Measurements from ENCODE around the gene ARHGAP10.
A peak's percentile ranks its signal among the peaks of the same experiment; 100 is the strongest.
"Not testable (repeated sequence)": the region's sequence is repeated elsewhere in the genome, so short reads cannot be mapped to it uniquely, and the experiment has no call there.

ARHGAP10 gene

GRCh38 chr4:147855571-147856009 is 123.7 kb downstream of the ARHGAP10 start:
- DNase-seq, result no peak

- no peak for DNase-seq
These were observed 129.1 kb downstream of the ARHGAP10 start for GRCh38 chr4:147860960-147861359.

- no peak for DNase-seq
These were observed 130.3 kb downstream of the ARHGAP10 start for GRCh38 chr4:147862043-147862692.

- DNase-seq, result peak; percentile 8
These were observed 131.3 kb downstream of the ARHGAP10 start for GRCh38 chr4:147863111-147863747.

- DNase-seq, result no peak
These were observed 132.1 kb downstream of the ARHGAP10 start for GRCh38 chr4:147863808-147864472.

DNA sequence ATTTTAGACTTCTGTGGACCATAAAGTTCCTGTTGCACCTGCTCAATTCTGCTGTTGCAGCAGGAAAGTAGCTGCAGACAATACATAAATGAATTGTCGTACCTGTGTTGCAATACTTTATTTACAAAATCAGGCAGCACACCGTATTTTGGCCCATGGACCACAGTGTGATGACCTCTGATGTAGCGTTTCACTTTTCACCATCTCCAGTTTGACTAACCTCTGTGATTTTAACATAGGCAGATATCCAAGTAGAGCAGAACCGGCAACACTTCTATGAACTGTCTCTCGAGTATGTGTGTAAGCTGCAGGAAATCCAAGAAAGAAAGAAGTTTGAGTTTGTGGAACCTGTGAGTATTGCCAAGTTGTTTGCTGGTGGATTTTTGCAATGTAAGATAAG is 132.7 kb downstream of the ARHGAP10 start:
- no peak for DNase-seq

- no peak for DNase-seq
These were observed 134.0 kb downstream of the ARHGAP10 start for GRCh38 chr4:147865926-147866325.

DNA sequence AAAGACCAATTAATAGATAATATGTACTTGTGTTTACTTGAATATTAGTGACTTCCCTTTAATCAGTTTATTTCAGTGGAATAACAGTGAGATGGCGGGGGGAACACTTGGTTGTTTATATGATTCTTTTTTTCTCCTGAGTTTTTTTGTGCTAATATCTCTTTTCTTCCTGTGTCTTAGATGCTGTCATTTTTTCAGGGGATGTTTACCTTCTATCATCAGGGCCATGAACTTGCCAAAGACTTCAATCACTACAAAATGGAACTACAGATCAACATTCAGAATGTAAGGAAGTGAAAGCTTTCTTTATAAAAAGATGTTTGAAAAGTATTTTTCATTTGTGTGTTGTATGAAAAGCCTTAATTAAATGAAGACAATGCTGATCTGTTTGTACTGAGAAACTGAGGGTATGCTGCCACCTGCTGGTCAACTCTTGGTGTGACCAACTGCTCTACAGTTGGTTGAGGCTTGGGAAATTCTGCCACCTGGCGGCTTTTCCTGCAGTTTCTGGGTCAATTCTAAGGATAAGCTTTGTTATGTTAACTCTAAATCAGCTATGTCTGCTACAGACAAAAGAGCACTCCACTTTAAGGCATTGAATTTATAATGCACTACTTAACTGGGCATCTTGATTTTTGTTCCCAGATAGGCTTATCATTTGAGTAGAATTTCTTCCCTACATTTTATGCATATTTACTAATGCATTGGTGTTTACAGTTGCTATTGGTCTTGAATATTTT is 134.8 kb downstream of the ARHGAP10 start:
- DNase-seq, result peak; percentile 93

DNA sequence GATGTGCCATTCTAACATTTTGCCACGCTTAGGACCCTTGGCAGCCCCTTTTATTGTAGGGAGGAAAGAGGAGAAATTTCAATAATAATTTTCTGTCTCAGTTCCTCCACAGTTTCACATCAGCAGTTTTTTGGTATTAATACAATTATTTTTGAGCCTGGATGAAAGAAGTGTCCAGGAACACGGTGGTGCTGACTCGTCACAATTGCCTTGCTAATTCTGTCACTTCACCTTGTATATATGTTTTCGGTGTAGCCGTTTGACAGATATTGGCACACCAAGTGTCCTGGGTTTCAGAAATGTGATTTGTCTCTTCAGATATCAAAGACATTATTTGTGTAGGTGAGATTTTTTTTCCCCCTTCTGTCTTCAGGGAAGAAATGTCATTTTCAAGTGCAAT is 142.2 kb downstream of the ARHGAP10 start:
- no peak for DNase-seq

GRCh38 chr4:147877308-147877771 is 145.5 kb downstream of the ARHGAP10 start:
- no peak for DNase-seq

DNA sequence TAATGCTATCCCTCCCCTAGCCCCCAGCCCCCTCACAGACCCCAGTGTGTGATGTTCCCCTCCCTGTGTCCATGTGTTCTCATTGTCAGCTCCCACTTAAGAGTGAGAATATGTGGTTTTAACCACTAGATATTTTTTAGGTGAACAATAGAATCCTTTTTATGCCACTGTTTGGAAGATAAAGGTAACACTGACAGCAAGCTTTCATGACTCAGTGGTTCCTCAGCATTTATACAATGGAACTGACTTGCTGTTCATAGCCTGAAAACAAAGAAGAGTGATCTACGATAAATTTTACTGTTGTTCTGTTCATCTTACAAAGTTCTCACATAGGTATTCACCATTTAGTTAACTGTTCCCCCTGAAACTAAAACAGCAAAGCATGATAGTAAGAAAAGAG is 147.8 kb downstream of the ARHGAP10 start:
- no peak for DNase-seq

DNA sequence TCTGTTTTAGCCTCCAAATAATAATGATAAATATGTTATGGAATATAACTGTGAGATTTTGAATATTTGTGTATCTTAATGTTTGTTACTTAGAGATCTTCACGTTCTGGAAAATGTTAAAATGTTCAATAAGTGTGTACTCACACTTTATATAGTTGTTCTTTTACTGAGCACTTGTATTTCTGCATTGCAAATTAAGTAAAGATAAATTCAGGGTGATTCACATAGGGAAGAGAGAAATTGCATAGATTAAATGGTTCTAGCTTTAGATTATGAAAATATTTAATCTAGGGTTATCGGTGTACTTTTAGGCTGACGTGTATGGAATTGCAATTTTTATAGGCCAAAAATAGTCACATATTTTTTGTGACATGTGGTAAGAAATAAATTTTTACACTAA is 148.6 kb downstream of the ARHGAP10 start:
- DNase-seq, result no peak

GRCh38 chr4:147884536-147884935 is 152.6 kb downstream of the ARHGAP10 start:
- DNase-seq, result no peak

DNA sequence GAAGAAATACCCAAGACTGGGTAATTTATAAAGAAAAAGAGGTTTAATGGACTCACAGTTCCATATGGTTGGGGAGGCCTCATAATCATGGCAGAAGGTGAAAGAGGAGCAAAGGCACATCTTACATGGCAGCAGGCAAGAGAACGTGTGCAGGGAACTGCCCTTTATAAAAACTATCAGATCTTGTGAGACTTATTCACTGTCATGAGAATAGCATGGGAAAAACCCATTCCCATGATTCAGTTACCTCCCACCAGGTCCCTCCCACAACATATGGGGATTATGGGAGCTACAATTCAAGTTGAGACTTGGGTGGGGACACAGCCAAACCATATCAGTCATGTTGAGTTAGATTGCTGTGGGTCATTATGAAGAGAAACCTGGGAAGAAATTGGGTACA is 153.3 kb downstream of the ARHGAP10 start:
- DNase-seq, result not testable (repeated sequence)

DNA sequence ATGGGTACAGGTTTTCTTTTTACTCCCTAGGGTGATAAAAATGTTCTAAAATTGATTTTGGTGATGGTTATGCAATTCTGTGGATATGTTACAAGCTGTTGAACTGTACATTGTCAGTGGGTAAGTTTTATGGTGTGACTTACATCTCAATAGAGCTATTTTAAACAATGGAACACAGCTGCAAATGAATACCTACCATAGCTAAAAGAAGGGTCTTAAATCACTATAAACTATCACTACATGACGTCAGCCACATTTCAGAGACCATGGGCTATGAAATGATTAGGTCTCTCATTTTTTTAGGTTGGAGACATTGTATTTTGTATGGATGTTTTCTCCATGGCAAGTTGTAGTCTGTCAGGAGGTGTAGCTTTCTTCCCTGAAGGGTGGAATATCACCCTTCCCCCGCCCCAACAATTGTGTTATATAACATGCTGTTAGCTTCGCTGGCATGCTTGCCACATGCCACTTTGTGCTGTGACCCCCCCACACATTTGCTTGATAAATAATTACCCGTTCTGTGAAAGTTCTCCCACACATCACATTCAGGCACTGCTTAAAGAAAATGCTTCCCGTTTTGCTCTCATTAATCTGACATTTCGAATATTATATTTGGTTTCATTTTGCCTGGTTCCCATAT is 159.7 kb downstream of the ARHGAP10 start:
- no peak for DNase-seq

- DNase-seq, result no peak
These were observed 167.6 kb downstream of the ARHGAP10 start for GRCh38 chr4:147899512-147899911.

DNA sequence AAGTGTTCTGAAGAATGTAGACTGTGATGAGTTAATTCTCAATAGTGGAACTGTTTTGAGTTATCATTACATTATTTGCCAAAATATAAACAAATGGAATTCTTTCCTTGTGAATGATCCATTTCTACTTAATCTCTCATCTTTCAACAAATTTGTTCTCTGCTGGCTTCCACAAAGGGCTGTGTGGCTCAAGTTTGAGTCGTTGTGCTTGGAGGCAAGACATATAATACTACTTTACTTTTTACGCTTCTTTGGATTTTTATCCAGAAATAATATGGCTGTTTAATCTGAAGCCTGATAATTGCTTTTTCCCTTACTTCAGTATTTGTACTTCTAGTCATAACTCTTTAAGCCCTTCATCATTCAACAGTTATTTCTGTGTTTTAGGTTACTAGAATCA is 169.5 kb downstream of the ARHGAP10 start:
- DNase-seq, result no peak

DNA sequence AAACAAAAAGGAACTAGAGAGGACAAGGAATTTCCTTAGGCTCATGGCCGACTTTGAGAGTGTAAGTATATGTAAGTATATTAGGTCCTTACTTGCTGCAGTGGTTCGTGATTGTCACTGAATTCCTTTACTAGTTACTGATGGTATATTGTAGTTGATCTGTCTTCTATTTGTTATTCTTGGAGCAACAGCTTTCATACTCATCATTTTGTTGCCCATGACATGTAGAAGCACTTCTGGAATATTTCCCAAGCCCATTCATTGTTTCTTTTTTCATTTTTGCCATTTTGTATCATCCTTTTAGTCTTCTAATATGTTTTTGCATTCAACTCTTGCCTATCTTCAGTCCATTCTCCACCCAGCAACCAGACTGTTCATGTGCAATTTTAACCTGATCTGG is 170.0 kb downstream of the ARHGAP10 start:
- DNase-seq, result no peak

GRCh38 chr4:147909225-147909624 is 177.3 kb downstream of the ARHGAP10 start:
- DNase-seq, result no peak

DNA sequence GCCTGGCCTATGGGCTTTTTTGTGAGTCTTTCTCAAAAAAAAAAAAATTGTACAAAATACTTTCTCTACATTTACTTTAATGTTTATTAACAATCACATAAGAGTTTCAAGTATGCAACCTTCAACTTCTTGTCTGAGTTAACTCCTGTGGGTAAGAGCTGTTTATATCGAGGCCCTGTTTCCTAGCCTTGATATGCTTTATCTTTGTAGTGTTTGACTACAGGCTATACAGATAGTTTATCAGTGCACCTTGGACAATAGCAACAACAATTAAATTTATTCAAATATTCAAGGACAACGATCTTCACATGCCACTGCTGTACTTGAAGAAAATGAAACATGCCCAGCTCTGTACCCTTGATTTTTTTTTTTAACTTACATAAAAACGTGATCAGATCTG is 178.4 kb downstream of the ARHGAP10 start:
- no peak for DNase-seq

DNA sequence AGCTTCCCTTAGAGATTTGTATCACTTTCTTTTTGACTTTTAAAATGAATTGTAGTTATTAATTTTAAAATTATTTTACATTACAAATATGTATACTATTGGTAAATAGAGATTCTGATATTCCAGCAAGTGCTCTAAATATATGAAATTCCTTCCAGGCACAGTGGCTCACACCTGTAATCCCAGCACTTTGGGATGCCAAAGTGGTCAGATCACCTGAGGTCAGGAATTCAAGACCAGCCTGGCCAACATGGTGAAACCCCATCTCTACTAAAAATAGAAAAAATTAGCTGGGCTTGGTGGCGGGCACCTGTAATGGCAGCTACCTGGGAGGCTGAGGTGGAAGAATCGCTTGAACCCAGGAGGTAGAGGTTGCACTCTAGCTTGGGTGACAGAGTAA is 180.2 kb downstream of the ARHGAP10 start:
- DNase-seq, result not testable (repeated sequence)

DNA sequence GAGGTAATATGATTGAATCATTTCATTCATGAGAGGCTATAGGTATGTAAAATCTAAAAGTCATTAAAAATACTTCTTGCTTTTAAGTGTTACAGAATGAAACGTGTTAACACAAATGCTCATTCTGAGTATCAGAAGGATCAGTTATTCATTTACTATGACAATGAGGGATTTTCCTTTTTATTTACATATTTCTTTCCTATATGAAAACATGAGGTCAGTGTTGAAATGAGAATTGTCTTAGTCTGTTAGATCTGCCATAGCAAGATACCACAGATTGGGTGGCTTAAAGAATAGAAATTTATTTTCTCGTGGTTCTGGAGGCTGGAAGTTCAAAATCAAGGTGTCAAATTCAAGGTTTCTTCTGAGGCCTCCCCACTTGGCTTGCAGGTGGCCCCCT is 181.2 kb downstream of the ARHGAP10 start:
- no peak for DNase-seq

- no peak for DNase-seq
These were observed 184.5 kb downstream of the ARHGAP10 start for GRCh38 chr4:147916351-147916750.

Measured in activated CD4-positive, alpha-beta T cell treated with anti-CD3 and anti-CD28 coated beads, Interleukin-2, Interleukin-6, amounts not matched to agents 100 ng/mL and 50 ng/mL, durations not matched to agents 16 hours and 8 hours (primary cell).